WTC11 (cell line): ENCODE data around the gene BLID. TPM values are rescaled to one million over a fixed set of nuclear protein-coding genes. Genes with fewer than 3 reads are reported as not detected.

Source experiments
- ATAC-seq: fragments of 200-7000 bp; cut with Tn5 transposase; 2 replicates; pipeline ENCODE4 v1.10.0; 2021; ENCODE audit warnings: mild to moderate bottlenecking, moderate library complexity
- CTCF ChIA-PET: fragments of 300-600 bp; sonication (Branson Sonifier 250); formaldehyde crosslinking; loops from one replicate; lab custom pipeline; 2021; ENCODE audit warnings: antibody characterized with exemption; lab: Charles Lee
- POLR2A ChIA-PET: fragments of 350-600 bp; sonication (Branson Sonifier 250); formaldehyde crosslinking; loops from one replicate; lab custom pipeline; 2021; ENCODE audit warnings: antibody characterized with exemption; lab: Charles Lee
- DNase-seq: peaks from one replicate; pipeline ENCODE4 v3.0.0; 2021; ENCODE audit warnings: low spot score
- H3K27ac Mint-ChIP-seq: 2 replicates; pipeline ENCODE4 v1.8.0; 2021; ENCODE audit warnings: mixed read lengths
- H3K27me3 Mint-ChIP-seq: 2 replicates; pipeline ENCODE4 v1.8.0; 2021; ENCODE audit warnings: low read depth, mild to moderate bottlenecking, moderate library complexity, mixed read lengths
- H3K36me3 Mint-ChIP-seq: 2 replicates; pipeline ENCODE4 v1.8.0; 2021; ENCODE audit warnings: mixed read lengths
- H3K4me1 Mint-ChIP-seq: 2 replicates; pipeline ENCODE4 v1.8.0; 2022; ENCODE audit warnings: mixed read lengths
- H3K4me3 Mint-ChIP-seq: 2 replicates; pipeline ENCODE4 v1.8.0; 2021; ENCODE audit warnings: mild to moderate bottlenecking, moderate library complexity, mixed read lengths
- H3K9me3 Mint-ChIP-seq: 2 replicates; pipeline ENCODE4 v1.8.0; 2021; ENCODE audit warnings: mixed read lengths
- ATF1 ChIP-seq: sonication (generic); formaldehyde crosslinking; IDR thresholded peaks from 2 replicates; pipeline ENCODE4 v1.8.1; 2023; ENCODE audit warnings: mild to moderate bottlenecking, moderate library complexity, missing genetic modification reagents
- ELF4 ChIP-seq: sonication (generic); formaldehyde crosslinking; IDR thresholded peaks from 2 replicates; pipeline ENCODE4 v1.8.1; 2022; ENCODE audit warnings: low read depth, mild to moderate bottlenecking, moderate library complexity, missing genetic modification reagents
- FOXK1 ChIP-seq: sonication (generic); formaldehyde crosslinking; IDR thresholded peaks from 2 replicates; pipeline ENCODE4 v1.8.0; 2022; ENCODE audit warnings: mild to moderate bottlenecking, moderate library complexity, missing genetic modification reagents
- FOXP4 ChIP-seq: sonication (generic); formaldehyde crosslinking; IDR thresholded peaks from 2 replicates; pipeline ENCODE4 v1.8.0; 2022; ENCODE audit warnings: mild to moderate bottlenecking, missing genetic modification reagents
- JAZF1 ChIP-seq: fragments of 250-450 bp; sonication (Bioruptor Pico); IDR thresholded peaks from 2 replicates; pipeline ENCODE4 v1.9.0; 2021; ENCODE audit warnings: moderate library complexity, mild to moderate bottlenecking, inconsistent platforms
- NFYB ChIP-seq: sonication (generic); formaldehyde crosslinking; conservative IDR thresholded peaks from 2 replicates; pipeline ENCODE4 v1.8.0; 2022; ENCODE audit warnings: low read depth, missing genetic modification reagents
- SP1 ChIP-seq: sonication (generic); formaldehyde crosslinking; conservative IDR thresholded peaks from 2 replicates; pipeline ENCODE4 v1.8.1; 2022; ENCODE audit warnings: missing genetic modification reagents
- ZNF281 ChIP-seq: sonication (generic); formaldehyde crosslinking; IDR thresholded peaks from 2 replicates; pipeline ENCODE4 v1.8.0; 2023; ENCODE audit warnings: mild to moderate bottlenecking, missing genetic modification reagents
- ZNF416 ChIP-seq: fragments of 250-450 bp; sonication (Bioruptor Pico); IDR thresholded peaks from 2 replicates; pipeline ENCODE4 v1.9.0; 2021; ENCODE audit warnings: mild to moderate bottlenecking, inconsistent platforms
- ZNF512 ChIP-seq: sonication (generic); formaldehyde crosslinking; IDR thresholded peaks from 2 replicates; pipeline ENCODE4 v1.8.1; 2022; ENCODE audit warnings: missing genetic modification reagents, borderline replicate concordance
- total RNA-seq: library from RNA; stranded (reverse); gene quantifications from 3 replicates; pipeline ENCODE4 v1.2.3, GENCODE V29; 2021
- TF ChIP-seq, protein P1 (sequence below): sonication (generic); formaldehyde crosslinking; IDR thresholded peaks from 2 replicates; pipeline ENCODE4 v1.8.0; 2022; ENCODE audit warnings: mild to moderate bottlenecking, missing genetic modification reagents
- TF ChIP-seq, protein P2 (sequence below): fragments of 250-450 bp; sonication (Bioruptor Pico); IDR thresholded peaks from 2 replicates; pipeline ENCODE4 v1.9.0; 2021; ENCODE audit warnings: mild to moderate bottlenecking, borderline replicate concordance
- TF ChIP-seq, protein P3 (sequence below): fragments of 250-450 bp; sonication (Bioruptor Pico); IDR thresholded peaks from 2 replicates; pipeline ENCODE4 v1.9.0; 2021; ENCODE audit warnings: mild to moderate bottlenecking
- TF ChIP-seq, protein P4 (sequence below): sonication (generic); formaldehyde crosslinking; IDR thresholded peaks from 2 replicates; pipeline ENCODE4 v1.8.1; 2023; ENCODE audit warnings: mild to moderate bottlenecking, moderate library complexity, missing genetic modification reagents

Gene BLID
- total RNA-seq, 1 experiment from 2014 or later = not detected

GRCh38 chr11:122116591-122116990 is 576 bp upstream of the BLID start:
- ATAC-seq (no peak), DNase-seq (no peak)
- H3K4me3 Mint-ChIP-seq = no peak overlapping the region
- no peak overlapping the region for H3K27ac Mint-ChIP-seq
- H3K9me3 Mint-ChIP-seq = no peaks in the 10 kb centered on the region
- H3K36me3 Mint-ChIP-seq = no peaks in the 10 kb centered on the region
- peaks cover 19% of the 10 kb centered on the region for H3K4me1 Mint-ChIP-seq
- POLR2A ChIA-PET = no interaction called here
- CTCF ChIA-PET = no interaction called here
- H3K27me3 Mint-ChIP-seq = no peaks in the 10 kb centered on the region; the same call in 1 of the 2 replicates
- no peak for TF ChIP-seq FOXP4 (CRISPR knock-in tag)
- TF ChIP-seq, protein P1, sequence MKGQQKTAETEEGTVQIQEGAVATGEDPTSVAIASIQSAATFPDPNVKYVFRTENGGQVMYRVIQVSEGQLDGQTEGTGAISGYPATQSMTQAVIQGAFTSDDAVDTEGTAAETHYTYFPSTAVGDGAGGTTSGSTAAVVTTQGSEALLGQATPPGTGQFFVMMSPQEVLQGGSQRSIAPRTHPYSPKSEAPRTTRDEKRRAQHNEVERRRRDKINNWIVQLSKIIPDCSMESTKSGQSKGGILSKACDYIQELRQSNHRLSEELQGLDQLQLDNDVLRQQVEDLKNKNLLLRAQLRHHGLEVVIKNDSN = no peak
- no peak for TF ChIP-seq JAZF1 (CRISPR knock-in tag)
- no peak for TF ChIP-seq ATF1 (CRISPR knock-in tag)
- TF ChIP-seq ZNF512 (CRISPR knock-in tag) = no peak
- TF ChIP-seq NFYB (CRISPR knock-in tag) = no peak
- TF ChIP-seq, protein P2, sequence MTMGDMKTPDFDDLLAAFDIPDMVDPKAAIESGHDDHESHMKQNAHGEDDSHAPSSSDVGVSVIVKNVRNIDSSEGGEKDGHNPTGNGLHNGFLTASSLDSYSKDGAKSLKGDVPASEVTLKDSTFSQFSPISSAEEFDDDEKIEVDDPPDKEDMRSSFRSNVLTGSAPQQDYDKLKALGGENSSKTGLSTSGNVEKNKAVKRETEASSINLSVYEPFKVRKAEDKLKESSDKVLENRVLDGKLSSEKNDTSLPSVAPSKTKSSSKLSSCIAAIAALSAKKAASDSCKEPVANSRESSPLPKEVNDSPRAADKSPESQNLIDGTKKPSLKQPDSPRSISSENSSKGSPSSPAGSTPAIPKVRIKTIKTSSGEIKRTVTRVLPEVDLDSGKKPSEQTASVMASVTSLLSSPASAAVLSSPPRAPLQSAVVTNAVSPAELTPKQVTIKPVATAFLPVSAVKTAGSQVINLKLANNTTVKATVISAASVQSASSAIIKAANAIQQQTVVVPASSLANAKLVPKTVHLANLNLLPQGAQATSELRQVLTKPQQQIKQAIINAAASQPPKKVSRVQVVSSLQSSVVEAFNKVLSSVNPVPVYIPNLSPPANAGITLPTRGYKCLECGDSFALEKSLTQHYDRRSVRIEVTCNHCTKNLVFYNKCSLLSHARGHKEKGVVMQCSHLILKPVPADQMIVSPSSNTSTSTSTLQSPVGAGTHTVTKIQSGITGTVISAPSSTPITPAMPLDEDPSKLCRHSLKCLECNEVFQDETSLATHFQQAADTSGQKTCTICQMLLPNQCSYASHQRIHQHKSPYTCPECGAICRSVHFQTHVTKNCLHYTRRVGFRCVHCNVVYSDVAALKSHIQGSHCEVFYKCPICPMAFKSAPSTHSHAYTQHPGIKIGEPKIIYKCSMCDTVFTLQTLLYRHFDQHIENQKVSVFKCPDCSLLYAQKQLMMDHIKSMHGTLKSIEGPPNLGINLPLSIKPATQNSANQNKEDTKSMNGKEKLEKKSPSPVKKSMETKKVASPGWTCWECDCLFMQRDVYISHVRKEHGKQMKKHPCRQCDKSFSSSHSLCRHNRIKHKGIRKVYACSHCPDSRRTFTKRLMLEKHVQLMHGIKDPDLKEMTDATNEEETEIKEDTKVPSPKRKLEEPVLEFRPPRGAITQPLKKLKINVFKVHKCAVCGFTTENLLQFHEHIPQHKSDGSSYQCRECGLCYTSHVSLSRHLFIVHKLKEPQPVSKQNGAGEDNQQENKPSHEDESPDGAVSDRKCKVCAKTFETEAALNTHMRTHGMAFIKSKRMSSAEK (CRISPR knock-in tag) = no peak
- TF ChIP-seq, all 79 proteins: peak for 0

GRCh38 chr11:122114976-122115375 is 1.0 kb downstream of the BLID start:
- Mint-ChIP-seq H3K36me3 (no peaks in the 10 kb centered on the region), H3K4me1 (peaks cover 19% of the 10 kb centered on the region), H3K27me3 (no peaks in the 10 kb centered on the region; the same call in 1 of the 2 replicates), H3K4me3 (no peak overlapping the region), H3K9me3 (no peaks in the 10 kb centered on the region), H3K27ac (no peak overlapping the region)
- TF ChIP-seq, protein P3, sequence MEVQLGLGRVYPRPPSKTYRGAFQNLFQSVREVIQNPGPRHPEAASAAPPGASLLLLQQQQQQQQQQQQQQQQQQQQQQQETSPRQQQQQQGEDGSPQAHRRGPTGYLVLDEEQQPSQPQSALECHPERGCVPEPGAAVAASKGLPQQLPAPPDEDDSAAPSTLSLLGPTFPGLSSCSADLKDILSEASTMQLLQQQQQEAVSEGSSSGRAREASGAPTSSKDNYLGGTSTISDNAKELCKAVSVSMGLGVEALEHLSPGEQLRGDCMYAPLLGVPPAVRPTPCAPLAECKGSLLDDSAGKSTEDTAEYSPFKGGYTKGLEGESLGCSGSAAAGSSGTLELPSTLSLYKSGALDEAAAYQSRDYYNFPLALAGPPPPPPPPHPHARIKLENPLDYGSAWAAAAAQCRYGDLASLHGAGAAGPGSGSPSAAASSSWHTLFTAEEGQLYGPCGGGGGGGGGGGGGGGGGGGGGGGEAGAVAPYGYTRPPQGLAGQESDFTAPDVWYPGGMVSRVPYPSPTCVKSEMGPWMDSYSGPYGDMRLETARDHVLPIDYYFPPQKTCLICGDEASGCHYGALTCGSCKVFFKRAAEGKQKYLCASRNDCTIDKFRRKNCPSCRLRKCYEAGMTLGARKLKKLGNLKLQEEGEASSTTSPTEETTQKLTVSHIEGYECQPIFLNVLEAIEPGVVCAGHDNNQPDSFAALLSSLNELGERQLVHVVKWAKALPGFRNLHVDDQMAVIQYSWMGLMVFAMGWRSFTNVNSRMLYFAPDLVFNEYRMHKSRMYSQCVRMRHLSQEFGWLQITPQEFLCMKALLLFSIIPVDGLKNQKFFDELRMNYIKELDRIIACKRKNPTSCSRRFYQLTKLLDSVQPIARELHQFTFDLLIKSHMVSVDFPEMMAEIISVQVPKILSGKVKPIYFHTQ (CRISPR knock-in tag) = no peak
- TF ChIP-seq ZNF281 (CRISPR knock-in tag) (no peak), FOXK1 (no peak), ELF4 (CRISPR knock-in tag) (no peak), SP1 (CRISPR knock-in tag) (no peak), ZNF416 (no peak)
- TF ChIP-seq, protein P4, sequence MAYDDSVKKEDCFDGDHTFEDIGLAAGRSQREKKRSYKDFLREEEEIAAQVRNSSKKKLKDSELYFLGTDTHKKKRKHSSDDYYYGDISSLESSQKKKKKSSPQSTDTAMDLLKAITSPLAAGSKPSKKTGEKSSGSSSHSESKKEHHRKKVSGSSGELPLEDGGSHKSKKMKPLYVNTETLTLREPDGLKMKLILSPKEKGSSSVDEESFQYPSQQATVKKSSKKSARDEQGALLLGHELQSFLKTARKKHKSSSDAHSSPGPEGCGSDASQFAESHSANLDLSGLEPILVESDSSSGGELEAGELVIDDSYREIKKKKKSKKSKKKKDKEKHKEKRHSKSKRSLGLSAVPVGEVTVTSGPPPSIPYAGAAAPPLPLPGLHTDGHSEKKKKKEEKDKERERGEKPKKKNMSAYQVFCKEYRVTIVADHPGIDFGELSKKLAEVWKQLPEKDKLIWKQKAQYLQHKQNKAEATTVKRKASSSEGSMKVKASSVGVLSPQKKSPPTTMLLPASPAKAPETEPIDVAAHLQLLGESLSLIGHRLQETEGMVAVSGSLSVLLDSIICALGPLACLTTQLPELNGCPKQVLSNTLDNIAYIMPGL (CRISPR knock-in tag) = no peak
- no peak for DNase-seq
- ATAC-seq = no peak
- ChIA-PET POLR2A (interaction anchor here (0.5 to 0.7 kb wide), 2 partner anchors 375 to 392 kb away, joined by 3 to 5 read pairs; no protein-coding TSS in a partner anchor), CTCF (interaction anchor here (0.7 to 1.2 kb wide), 4 partner anchors 13 to 463 kb away, joined by 3 to 4 read pairs (median 4); no protein-coding TSS in a partner anchor)
